ENCODE measurements around the gene RRP15. TPM values are rescaled to one million over a fixed set of nuclear protein-coding genes. Genes with fewer than 3 reads are reported as not detected.

The RRP15 gene
- total RNA-seq, 1 experiment from 2014 or later, result 25.5 TPM

DNA sequence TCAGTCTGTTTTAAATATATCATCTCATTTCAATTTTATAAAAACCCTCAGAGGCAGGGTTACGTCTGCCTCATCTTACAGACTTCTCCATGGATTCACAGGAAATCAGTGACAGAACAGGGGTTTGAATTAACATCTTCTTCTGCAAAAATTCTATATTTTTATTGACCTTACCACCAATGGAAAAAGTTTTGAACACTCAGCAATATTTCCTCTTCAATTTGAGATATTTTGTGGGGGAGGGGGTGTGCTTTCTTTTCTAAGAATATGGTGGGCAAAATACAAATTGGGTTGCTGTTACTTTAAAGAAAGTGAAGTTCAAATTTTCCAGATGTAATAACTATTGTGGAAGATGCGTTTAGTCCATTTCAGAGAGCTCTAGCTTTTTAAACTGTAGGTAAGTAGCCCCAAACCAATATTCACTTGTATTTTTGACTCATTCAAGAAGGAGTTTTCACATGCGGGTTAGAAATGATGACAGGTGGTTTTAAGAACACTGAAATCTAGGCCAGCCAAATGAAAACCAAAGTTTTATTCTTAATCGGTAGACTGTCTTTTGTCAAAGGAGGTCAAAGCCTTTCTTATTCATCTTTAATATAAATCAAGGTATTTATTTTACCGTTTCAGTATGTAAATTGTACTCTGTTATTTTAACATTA, 77.5 kb downstream of the RRP15 start:
- ChIA-PET CTCF (no interaction called here), POLR2A (no interaction called here), RAD21 (ENCODE audit: low non-redundant PET in 1 of 2, low total read pairs in 2 of 2, uncharacterized antibody in 2 of 2, unreplicated experiment in 2 of 2) (no interaction called here)
- Histone ChIP-seq H2AFZ (ENCODE audit: low read depth, low read length, poor library complexity, severe bottlenecking) (no peak overlapping the region), H3K4me1 (ENCODE audit: control insufficient read depth in 1 of 2, insufficient read depth in 2 of 2, low read length in 2 of 2) (no peaks in the 10 kb centered on the region; a peak in 1 of 4 replicates), H3K27me3 (ENCODE audit: insufficient read depth, low read length) (no peaks in the 10 kb centered on the region), H3K9me3 (ENCODE audit: control insufficient read depth in 1 of 2, insufficient read depth in 1 of 2, low read depth in 1 of 2, low read length in 2 of 2) (no peaks in the 10 kb centered on the region), H3K4me2 (ENCODE audit: low read length) (no peak overlapping the region), H3K79me2 (ENCODE audit: insufficient read depth, low read length) (no peaks in the 10 kb centered on the region), H3K9me2 (ENCODE audit: insufficient read depth) (no peaks in the 10 kb centered on the region), H3K4me3 (replicated peaks in 1 of 2; ENCODE audit: low read depth in 1 of 2, low read length in 2 of 2) (no peak overlapping the region), H4K20me1 (ENCODE audit: insufficient read depth) (no peaks in the 10 kb centered on the region), H3K36me3 (ENCODE audit: control insufficient read depth in 1 of 2, insufficient read depth in 2 of 2, low read length in 2 of 2) (no peaks in the 10 kb centered on the region), H3K27ac (ENCODE audit: low read depth, low read length) (no peak overlapping the region), H3K9ac (ENCODE audit: low read length) (no peak overlapping the region)
- no TSS peak for BruUV-seq (replicated peaks)
- no peak for TF ChIP-seq SIN3A (IDR thresholded peaks at IDR 0.05; ENCODE audit: low read depth)
- no peak for TF ChIP-seq EZH2 (IDR thresholded peaks at IDR 0.05)
- TF ChIP-seq ZNF274 (IDR thresholded peaks at IDR 0.05; ENCODE audit: low read depth, low read length), result no peak
- no peak for TF ChIP-seq YY1 (IDR thresholded peaks at IDR 0.05; ENCODE audit: extremely low read depth, insufficient replicate concordance, low read depth, low read length)
- TF ChIP-seq CEBPB (IDR thresholded peaks at IDR 0.05; ENCODE audit: low read depth), result no peak
- no peak for TF ChIP-seq RAD21 (IDR thresholded peaks at IDR 0.05; ENCODE audit: low read depth)
- no peak for TF ChIP-seq POLR2A (IDR thresholded peaks at IDR 0.05; ENCODE audit: borderline replicate concordance, extremely low read depth, insufficient read depth, insufficient read length)
- TF ChIP-seq MAX (IDR thresholded peaks at IDR 0.05), result no peak
- ATAC-seq (no peak), DNase-seq (ENCODE audit: low read depth, low spot score) (no peak)
- intact Hi-C loops (cut with micrococcal nuclease), result loop anchor here (5.0 to 10.0 kb wide), 2 partner anchors 295 to 632 kb away; no protein-coding TSS in a partner anchor

DNA sequence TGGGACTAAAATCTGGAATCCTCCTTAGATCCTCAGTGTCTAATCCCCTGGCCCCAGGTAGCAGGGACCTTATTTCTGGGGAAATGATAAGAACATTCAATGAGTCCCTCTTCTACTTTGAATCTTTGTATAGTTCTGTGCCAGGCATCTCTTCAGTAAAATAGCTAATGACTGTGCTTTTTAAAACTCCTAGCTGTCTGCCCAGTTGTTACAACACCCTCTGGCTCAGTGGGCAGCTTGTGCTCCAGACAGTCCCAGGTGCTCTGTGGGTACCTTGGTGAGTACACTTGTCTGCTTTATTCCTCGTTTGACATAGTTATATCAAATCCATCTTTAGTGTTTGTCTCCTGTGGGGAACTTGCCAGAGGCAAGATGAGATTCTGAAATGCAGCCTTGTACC, 78.0 kb downstream of the RRP15 start:
- ChIA-PET CTCF (no interaction called here), POLR2A (no interaction called here), RAD21 (ENCODE audit: low non-redundant PET in 1 of 2, low total read pairs in 2 of 2, uncharacterized antibody in 2 of 2, unreplicated experiment in 2 of 2) (no interaction called here)
- Histone ChIP-seq H3K9me3 (ENCODE audit: control insufficient read depth in 1 of 2, insufficient read depth in 1 of 2, low read depth in 1 of 2, low read length in 2 of 2) (no peaks in the 10 kb centered on the region), H3K79me2 (ENCODE audit: insufficient read depth, low read length) (no peaks in the 10 kb centered on the region), H3K27me3 (ENCODE audit: insufficient read depth, low read length) (no peaks in the 10 kb centered on the region), H3K27ac (ENCODE audit: low read depth, low read length) (no peak overlapping the region), H3K9me2 (ENCODE audit: insufficient read depth) (no peaks in the 10 kb centered on the region), H3K4me1 (ENCODE audit: control insufficient read depth in 1 of 2, insufficient read depth in 2 of 2, low read length in 2 of 2) (no peaks in the 10 kb centered on the region; a peak in 1 of 4 replicates), H4K20me1 (ENCODE audit: insufficient read depth) (no peaks in the 10 kb centered on the region), H3K4me3 (replicated peaks in 1 of 2; ENCODE audit: low read depth in 1 of 2, low read length in 2 of 2) (no peak overlapping the region), H2AFZ (ENCODE audit: low read depth, low read length, poor library complexity, severe bottlenecking) (no peak overlapping the region), H3K9ac (ENCODE audit: low read length) (no peak overlapping the region), H3K36me3 (ENCODE audit: control insufficient read depth in 1 of 2, insufficient read depth in 2 of 2, low read length in 2 of 2) (no peaks in the 10 kb centered on the region), H3K4me2 (ENCODE audit: low read length) (no peak overlapping the region)
- no TSS peak for BruUV-seq (replicated peaks)
- DNase-seq (ENCODE audit: low read depth, low spot score), result no peak
- intact Hi-C loops (cut with micrococcal nuclease), result loop anchor here (5.0 to 10.0 kb wide), 2 partner anchors 294 to 632 kb away; no protein-coding TSS in a partner anchor
- no peak for ATAC-seq
- TF ChIP-seq FOSL1 (IDR thresholded peaks at IDR 0.05; ENCODE audit: low read depth) (no peak), ZFX (IDR thresholded peaks at IDR 0.05) (no peak), POLR2AphosphoS5 (IDR thresholded peaks at IDR 0.05; ENCODE audit: low read depth, low read length) (no peak), CEBPB (IDR thresholded peaks at IDR 0.05; ENCODE audit: low read depth) (no peak), RAD21 (IDR thresholded peaks at IDR 0.05; ENCODE audit: low read depth) (no peak), SP1 (IDR thresholded peaks at IDR 0.05; ENCODE audit: low read depth) (no peak), SRF (IDR thresholded peaks at IDR 0.05; ENCODE audit: low read depth) (no peak), POLR2A (IDR thresholded peaks at IDR 0.05; ENCODE audit: borderline replicate concordance, extremely low read depth, insufficient read depth, insufficient read length) (no peak), YY1 (IDR thresholded peaks at IDR 0.05; ENCODE audit: extremely low read depth, insufficient replicate concordance, low read depth, low read length) (no peak), CTCF (IDR thresholded peaks at IDR 0.05 in 2 of 3, conservative IDR thresholded peaks at IDR 0.05 in 1 of 3; ENCODE audit: borderline replicate concordance in 1 of 3, insufficient read depth in 1 of 3, low read depth in 2 of 3, low read length in 2 of 3) (no peak), CBX3 (IDR thresholded peaks at IDR 0.05; ENCODE audit: low read depth) (no peak), MAX (IDR thresholded peaks at IDR 0.05) (no peak), TCF7L2 (IDR thresholded peaks at IDR 0.05; ENCODE audit: borderline replicate concordance, extremely low read depth, insufficient read depth, insufficient read length) (no peak), JUND (IDR thresholded peaks at IDR 0.05) (no peak)
